ENCODE data around the gene SLITRK4.
A peak's percentile ranks its signal among the peaks of the same experiment; 100 is the strongest.

The SLITRK4 gene

GRCh38 chrX:143635915-143636314, at the start of gene SLITRK4:
TSS of gene SLITRK4 (minus strand) at chrX:143636101. CDS start at chrX:143631108, 4,993 bp downstream.
- no peak for DNase-seq

GRCh38 chrX:143683486-143683885, 47.6 kb upstream of the SLITRK4 start:
- DNase-seq: no peak

GRCh38 chrX:143674926-143675325, 39.0 kb upstream of the SLITRK4 start:
- no peak for DNase-seq

DNA sequence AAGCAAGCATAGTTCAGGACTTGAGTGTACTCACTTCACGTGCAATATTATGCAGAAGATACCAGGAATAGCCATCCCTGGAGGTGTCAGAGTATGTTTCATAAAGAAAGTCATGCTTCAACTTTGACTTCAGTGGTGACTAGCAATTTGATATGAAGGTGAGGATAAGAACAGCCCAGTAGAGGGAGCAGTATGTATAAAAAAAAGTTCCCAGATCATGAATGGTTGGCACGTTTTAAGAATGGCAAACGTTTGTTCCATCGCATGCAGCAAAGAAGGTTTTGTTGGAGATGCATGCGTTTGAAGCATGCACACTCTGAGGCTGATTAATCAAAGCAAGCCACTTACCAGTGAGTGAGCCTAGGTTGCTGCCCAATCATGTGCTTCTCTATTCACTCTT, 33.5 kb upstream of the SLITRK4 start:
- no peak for DNase-seq

DNA sequence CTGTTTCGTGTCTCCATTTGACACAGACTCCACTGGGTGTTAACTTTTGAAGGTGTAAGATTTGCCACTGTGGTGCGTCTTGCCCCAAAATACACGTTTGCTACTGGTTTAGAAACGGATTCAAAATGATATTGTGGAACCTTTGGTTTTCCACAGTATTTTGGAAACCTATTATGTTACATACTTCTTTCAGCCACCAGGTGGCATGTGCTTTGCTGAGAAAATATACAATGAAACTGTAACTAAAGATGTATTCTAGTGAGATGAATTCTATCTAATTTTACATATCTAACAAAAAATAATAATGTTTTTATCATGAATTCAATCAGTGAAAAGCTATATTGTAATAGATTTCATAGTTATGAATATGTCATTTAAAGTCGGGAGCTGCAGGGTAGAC, 28.4 kb upstream of the SLITRK4 start:
- no peak for DNase-seq

DNA sequence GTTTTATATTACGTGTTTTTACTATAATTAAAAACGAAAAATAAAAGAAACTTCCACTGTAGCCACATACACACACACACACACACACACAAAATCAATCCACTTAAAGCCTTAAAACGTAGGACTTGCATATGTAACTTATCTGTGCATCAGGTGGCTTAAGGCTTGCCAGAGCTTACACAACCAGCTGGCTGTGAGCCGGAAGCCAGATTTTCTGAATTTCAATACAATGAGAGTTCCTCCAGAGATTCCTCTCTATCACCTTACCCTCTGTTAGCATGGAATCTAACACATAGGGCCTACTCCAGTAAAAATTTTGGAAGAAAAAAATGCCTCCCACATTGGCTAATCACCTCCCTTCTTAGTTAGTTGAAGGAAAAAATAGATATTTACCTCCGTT, 27.9 kb upstream of the SLITRK4 start:
- no peak for DNase-seq

DNA sequence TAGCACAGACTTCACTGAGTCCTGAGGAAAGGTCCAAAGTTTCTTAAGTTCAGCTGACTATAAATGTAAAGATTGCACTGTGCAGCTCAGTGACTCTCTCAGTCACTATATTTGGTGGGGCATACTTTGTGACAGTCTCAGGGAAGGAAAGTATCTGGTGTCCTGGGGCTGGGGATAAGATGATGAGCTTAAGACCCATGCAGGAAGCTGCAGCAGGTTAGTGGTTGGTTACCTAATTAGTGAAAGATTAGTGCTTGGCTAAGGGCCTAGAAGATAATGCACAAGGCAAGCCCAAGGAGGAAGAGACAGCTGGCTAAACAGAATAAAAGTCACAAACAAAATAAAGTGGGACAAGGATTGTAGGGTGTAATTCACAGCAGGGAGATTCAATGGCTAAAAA, 25.4 kb upstream of the SLITRK4 start:
- no peak for DNase-seq

- peak; percentile 22 for DNase-seq
These were observed 12.8 kb upstream of the SLITRK4 start for GRCh38 chrX:143648705-143649104.

- no peak for DNase-seq
These were observed 6.5 kb upstream of the SLITRK4 start for GRCh38 chrX:143642426-143642825.

DNA sequence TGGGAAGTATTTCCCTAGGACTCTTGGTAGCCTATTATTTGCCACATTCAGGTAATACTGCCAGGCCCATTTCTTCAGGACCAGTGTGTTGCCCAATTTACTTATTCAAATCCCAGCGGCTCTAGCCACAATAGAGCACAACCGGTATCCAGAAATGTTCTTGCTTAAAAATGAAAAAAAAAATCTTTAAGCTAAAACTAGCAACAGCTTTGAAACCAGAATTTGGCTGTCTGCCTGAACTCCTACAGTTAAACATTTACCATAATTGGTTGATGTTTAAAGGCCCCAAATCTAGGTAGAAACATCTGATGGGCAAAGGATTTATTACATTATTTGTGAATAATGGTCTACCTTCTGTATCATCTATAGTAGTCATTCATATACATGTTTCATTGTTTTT, 930 bp upstream of the SLITRK4 start:
- DNase-seq: no peak

DNA sequence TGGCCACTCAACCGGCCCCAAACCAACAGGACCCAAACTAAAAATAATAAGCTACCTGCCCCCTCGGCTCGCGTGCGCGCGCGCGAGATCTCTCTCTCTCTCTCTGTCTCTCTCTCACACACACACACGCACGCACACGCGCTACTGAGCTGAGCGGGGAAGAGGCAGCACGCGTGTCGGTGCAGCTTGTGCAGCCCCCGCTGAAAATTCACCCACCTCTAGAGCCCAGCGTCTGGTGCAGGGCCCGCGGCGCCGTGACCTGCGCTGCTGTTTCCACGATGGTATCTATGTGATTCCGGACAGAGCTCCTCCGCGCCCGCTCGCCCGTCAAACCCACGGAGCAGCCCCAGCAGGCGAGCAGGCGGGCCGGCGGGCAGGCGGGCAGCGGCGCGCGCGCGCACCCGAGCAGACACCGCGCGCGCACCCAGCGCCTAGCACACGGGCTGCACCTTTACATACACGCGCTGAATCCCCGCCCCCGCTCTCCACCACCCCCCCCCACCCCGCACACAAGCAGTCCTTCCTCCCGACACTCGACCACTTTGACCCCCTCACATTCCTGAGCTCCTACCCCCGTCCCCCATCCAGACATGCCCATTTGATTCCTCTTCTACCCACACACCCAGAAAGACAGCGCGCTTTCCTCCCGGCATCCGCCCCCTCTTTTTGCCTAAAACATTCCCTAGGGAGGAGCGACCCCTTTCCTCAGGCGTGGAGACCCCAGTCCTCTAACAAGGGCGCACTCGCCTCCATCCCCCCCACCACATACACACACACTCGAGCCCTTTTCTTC, 1.0 kb downstream of the SLITRK4 start:
- DNase-seq: no peak

GRCh38 chrX:143634309-143634662, 1.6 kb downstream of the SLITRK4 start:
- DNase-seq: no peak

DNA sequence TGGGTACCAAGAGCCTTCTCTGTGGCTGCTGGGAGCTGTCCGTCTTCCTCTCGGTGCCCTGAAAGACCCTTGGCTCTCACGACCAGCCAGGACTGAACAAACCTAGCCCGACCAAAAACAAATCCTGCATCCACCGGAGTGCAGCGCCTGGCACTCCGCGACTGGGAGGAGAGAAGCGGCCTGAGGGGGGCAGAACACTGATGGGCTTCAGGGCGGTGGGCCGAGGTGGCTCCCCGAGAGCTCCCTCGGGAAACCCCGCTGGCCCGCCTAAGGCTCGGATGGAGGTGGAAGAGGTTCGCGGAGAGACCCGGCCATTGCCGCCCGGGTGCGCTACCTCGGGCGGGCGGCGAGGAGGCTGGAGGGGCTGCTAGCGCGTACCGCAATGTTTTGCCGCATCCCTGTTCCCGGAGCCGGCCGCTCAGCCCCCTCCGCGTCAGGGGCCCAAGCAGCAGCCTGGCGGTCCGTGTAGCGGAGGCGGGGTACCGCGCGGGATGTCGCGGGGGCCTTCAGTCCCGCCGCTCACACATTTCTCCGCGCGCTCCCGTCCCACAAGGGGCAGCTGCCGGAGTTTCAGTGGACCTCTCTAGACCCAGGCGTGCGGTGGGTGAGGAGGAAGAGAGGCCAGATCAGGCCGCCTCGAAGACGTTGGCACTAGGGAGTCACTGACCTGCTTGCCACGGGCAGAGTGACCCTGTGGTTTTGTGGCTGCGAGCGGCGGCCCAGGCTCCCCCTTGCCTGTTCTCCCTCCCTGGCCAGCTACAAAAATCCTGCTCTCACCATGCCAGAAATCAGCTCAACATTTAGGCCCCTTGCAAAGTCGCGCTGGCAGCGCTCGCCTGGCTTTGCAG, 2.2 kb downstream of the SLITRK4 start:
- DNase-seq: no peak

GRCh38 chrX:143632625-143633410, 3.1 kb downstream of the SLITRK4 start:
- DNase-seq: no peak

- no peak for DNase-seq
These were observed 12.2 kb downstream of the SLITRK4 start for GRCh38 chrX:143623657-143624056.

GRCh38 chrX:143621276-143621675, 14.6 kb downstream of the SLITRK4 start:
- no peak for DNase-seq

DNA sequence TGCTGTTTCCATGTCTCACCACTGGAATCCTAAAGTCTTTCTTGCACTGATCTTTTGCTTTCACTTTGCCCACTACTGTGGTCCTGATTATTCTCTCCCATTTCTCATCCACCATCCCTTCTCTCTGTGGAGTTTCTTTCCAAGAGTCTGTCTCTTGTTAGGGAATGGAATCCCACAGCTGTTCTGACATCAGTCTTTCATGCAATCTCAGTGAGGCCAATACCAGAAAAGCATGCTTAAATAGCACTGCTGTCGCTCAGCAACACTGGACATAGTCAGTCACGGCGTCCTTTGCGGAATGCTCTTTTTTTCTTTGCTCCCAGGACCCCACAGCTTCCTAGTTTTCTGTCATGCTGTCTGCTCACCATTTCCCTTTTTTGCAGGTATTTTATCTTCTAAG, 20.1 kb downstream of the SLITRK4 start:
- DNase-seq: no peak

DNA sequence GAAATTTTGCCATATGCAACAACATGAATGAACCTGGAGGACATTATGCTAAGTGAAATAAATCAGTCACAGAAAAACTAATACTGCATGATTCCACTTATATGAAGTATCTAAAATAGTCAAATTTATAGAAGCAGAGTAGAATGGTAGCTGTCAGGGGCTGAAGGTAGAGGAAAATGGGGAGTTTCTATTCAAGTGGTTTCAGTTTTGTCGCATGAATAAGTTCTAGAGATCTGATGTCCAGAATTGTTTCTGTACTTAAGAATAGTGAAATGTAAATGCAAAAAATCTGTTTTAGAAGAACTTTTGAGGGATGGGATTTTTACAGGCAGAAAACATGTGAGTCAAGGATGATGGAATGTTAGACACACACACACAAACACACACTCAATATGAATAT, 34.1 kb downstream of the SLITRK4 start:
- no peak for DNase-seq

DNA sequence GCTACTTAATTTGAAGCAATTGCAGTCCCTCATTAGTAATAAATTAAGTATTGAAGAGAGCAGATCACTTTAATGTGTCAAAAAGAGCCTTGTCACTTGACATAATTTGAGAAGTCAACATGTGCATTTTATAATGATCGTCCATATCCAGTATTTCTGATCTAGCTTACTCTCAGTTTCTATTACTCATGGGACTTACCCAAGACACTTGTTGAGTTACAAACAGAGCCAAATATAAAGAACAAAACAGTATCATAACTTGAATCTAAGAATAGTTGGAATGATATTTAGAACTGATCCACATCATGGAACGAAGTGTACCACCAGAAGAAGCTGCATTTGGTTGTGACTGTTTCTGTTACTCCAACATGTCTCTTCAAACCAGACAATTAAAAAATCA, 54.7 kb downstream of the SLITRK4 start:
- DNase-seq: no peak

- no peak for DNase-seq
These were observed 55.6 kb downstream of the SLITRK4 start for GRCh38 chrX:143580266-143580665.

Measured in NCI-H1436 (cell line).